HepG2 (cell line): ENCODE measurements around the gene ATG9A. TPM values are rescaled to one million over a fixed set of nuclear protein-coding genes. Genes with fewer than 3 reads are reported as not detected.
A peak's percentile ranks its signal among the peaks of the same experiment; 100 is the strongest.

Experiments
- CBX5 ChIP-seq: sonication (generic); formaldehyde crosslinking; IDR thresholded peaks from 2 replicates; pipeline ENCODE4 v1.4.0; 2020; ENCODE audit warnings: missing genetic modification reagents, borderline replicate concordance
- FOXK2 ChIP-seq: fragments of 450-650 bp; IDR thresholded peaks from 2 replicates; pipeline ENCODE4 v1.6.1; 2016
- FOXO1 ChIP-seq: sonication (generic); formaldehyde crosslinking; IDR thresholded peaks from 2 replicates; pipeline ENCODE4 v1.4.0; 2020; ENCODE audit warnings: missing genetic modification reagents
- MXI1 ChIP-seq: IDR thresholded peaks from 3 replicates; pipeline ENCODE4 v1.6.1; 2012; ENCODE audit warnings: low read depth, low read length, inconsistent platforms, borderline replicate concordance
- NFE2 ChIP-seq: sonication (generic); formaldehyde crosslinking; IDR thresholded peaks from 2 replicates; pipeline ENCODE4 v1.4.0; 2020; ENCODE audit warnings: missing genetic modification reagents
- PITX1 ChIP-seq: sonication (generic); formaldehyde crosslinking; IDR thresholded peaks from 2 replicates; pipeline ENCODE4 v1.5.1; 2020; ENCODE audit warnings: mild to moderate bottlenecking, missing genetic modification reagents
- TGIF2 ChIP-seq: IDR thresholded peaks from 2 replicates; pipeline ENCODE4 v1.6.1; 2016; ENCODE audit warnings: control low read depth, missing compliant biosample characterization
- ZFYVE20 ChIP-seq: sonication (generic); formaldehyde crosslinking; IDR thresholded peaks from 2 replicates; pipeline ENCODE4 v1.8.0; 2023; ENCODE audit warnings: low read depth, mild to moderate bottlenecking, moderate library complexity, missing genetic modification reagents, borderline replicate concordance
- ZNF33B ChIP-seq: sonication (generic); formaldehyde crosslinking; IDR thresholded peaks from 2 replicates; pipeline ENCODE4 v1.5.1; 2020; ENCODE audit warnings: mild to moderate bottlenecking, missing genetic modification reagents
- ZNF446 ChIP-seq: sonication (generic); formaldehyde crosslinking; IDR thresholded peaks from 2 replicates; pipeline ENCODE4 v1.5.0; 2020; ENCODE audit warnings: mild to moderate bottlenecking, missing genetic modification reagents
- ZNF788 ChIP-seq: sonication (generic); formaldehyde crosslinking; IDR thresholded peaks from 2 replicates; pipeline ENCODE4 v1.5.0; 2020; ENCODE audit warnings: mild to moderate bottlenecking, missing genetic modification reagents, borderline replicate concordance
- polyA plus RNA-seq, 8 experiments: library from polyadenylated mRNA; depleted of rRNA in 3 of 8; stranded (reverse) in 7 of 8; unstranded in 1 of 8; fragments of >200 nt; fragmentation: Illumina TruSeq in 4 of 8; extraction: Trizol in 4 of 8; gene quantifications; 2 replicates each; pipeline versions ENCODE4 v1.2.1 to v1.2.3, GENCODE V29; 2011 to 2016; ENCODE audit warnings: low read depth in 4 of 8, missing spikeins in 1 of 8, mixed read lengths in 1 of 8; ENCODE audit not compliant: insufficient read depth in 1 of 8
- total RNA-seq, 5 experiments: library from RNA; depleted of rRNA; stranded (reverse); fragments of >200 nt; fragmentation: Illumina TruSeq; extraction: Trizol; gene quantifications; 2 replicates each; pipeline ENCODE4 v1.2.3, GENCODE V29; 2016; ENCODE audit warnings: low read depth in 1 of 5
- TF ChIP-seq, protein P1 (sequence below): sonication (generic); formaldehyde crosslinking; IDR thresholded peaks from 2 replicates; pipeline ENCODE4 v1.4.0; 2020; ENCODE audit warnings: missing genetic modification reagents
- TF ChIP-seq, protein P2 (sequence below): sonication (generic); formaldehyde crosslinking; IDR thresholded peaks from 2 replicates; pipeline ENCODE4 v1.5.0; 2020; ENCODE audit warnings: missing genetic modification reagents
- TF ChIP-seq, protein P3 (sequence below): sonication (generic); IDR thresholded peaks from 2 replicates; pipeline ENCODE4 v1.6.1; 2016; ENCODE audit warnings: low read depth, borderline replicate concordance
- TF ChIP-seq, protein P4 (sequence below), 2 experiments: IDR thresholded peaks; 2 replicates each; pipeline ENCODE4 v1.6.1; 2011 to 2012; ENCODE audit warnings: low read length in 2 of 2, borderline replicate concordance in 1 of 2, low read depth in 1 of 2, mild to moderate bottlenecking in 1 of 2, moderate library complexity in 1 of 2
- TF ChIP-seq, protein P5 (sequence below): sonication (generic); formaldehyde crosslinking; IDR thresholded peaks from 2 replicates; pipeline ENCODE4 v1.5.0; 2020; ENCODE audit warnings: missing genetic modification reagents
- TF ChIP-seq, protein P6 (sequence below): sonication (generic); formaldehyde crosslinking; IDR thresholded peaks from 2 replicates; pipeline ENCODE4 v1.4.0; 2020; ENCODE audit warnings: missing genetic modification reagents

ATG9A gene
- total and polyA plus RNA-seq, 2 of the 13 experiments (the other 11 are each of a cell fraction or from before 2014, with no cell fraction given) = 35.0 to 131 TPM

DNA sequence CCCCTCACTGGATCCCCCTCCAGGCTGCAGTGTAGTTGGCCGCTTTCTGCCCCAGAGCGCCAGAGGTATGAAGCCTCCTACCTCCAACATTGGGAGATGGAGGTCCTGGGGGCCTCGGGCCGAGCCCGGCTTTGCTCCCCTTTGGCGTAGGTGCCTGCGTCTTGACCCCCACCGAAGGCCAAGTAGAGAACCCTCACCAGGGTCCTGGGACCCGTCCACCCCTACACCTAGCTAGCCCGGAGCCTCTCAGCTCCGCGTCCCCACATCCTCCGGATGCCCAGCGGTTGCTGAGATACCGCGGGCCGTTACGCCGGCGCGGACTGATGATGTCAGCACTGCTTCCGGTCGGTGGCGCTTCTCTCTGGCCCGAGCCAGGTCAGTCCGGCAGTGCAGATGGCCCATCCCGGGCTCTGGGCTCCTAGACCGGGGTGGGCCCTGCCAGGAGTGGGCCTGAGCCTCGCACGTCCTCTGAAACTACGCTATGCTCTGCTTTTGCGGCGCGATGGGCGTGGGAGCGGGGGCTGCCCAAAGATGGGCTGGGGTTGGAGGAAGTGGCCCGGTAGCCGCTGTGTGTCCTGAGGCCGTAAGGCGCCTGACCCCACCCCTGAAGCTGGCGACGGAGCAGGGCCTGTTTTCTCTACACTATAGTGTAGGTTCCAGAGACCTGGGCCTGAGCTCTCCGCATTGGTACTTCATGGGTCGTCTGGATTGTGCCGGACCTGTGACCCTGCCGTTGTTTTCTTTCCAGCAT, 15.9 kb upstream of the ATG9A start, which contains the start of the genes GLB1L and STK16 (continued):
- TF ChIP-seq ZNF788 (CRISPR knock-in tag) (peak; percentile 93; the same call in 1 of the 2 replicates), ZNF446 (peak; percentile 37; the same call in 1 of the 2 replicates), ZNF33B (CRISPR knock-in tag) (no peak; the same call in 1 of the 2 replicates), FOXK2 (no peak), TGIF2 (CRISPR knock-in tag) (peak; percentile 94), ZFYVE20 (CRISPR knock-in tag) (no peak), FOXO1 (CRISPR knock-in tag) (peak; percentile 9; the same call in 1 of the 2 replicates), NFE2 (CRISPR knock-in tag) (no peak), CBX5 (peak; percentile 79; the same call in 1 of the 2 replicates), MXI1 (peak; percentile 94), PITX1 (CRISPR knock-in tag) (peak; percentile 55; the same call in 1 of the 2 replicates)
- TF ChIP-seq, protein P1, sequence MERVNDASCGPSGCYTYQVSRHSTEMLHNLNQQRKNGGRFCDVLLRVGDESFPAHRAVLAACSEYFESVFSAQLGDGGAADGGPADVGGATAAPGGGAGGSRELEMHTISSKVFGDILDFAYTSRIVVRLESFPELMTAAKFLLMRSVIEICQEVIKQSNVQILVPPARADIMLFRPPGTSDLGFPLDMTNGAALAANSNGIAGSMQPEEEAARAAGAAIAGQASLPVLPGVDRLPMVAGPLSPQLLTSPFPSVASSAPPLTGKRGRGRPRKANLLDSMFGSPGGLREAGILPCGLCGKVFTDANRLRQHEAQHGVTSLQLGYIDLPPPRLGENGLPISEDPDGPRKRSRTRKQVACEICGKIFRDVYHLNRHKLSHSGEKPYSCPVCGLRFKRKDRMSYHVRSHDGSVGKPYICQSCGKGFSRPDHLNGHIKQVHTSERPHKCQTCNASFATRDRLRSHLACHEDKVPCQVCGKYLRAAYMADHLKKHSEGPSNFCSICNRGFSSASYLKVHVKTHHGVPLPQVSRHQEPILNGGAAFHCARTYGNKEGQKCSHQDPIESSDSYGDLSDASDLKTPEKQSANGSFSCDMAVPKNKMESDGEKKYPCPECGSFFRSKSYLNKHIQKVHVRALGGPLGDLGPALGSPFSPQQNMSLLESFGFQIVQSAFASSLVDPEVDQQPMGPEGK (CRISPR knock-in tag) = peak; percentile 82
- TF ChIP-seq, protein P2, sequence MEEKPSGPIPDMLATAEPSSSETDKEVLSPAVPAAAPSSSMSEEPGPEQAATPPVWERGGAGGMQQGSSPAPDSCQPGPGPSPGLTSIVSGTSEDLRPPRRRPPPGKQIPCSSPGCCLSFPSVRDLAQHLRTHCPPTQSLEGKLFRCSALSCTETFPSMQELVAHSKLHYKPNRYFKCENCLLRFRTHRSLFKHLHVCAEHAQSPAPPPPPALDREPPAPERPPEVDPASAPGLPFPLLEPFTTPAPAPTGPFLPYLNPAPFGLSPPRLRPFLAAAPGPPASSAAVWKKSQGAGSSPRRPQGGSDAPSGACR (CRISPR knock-in tag) = no peak; the same call in 1 of the 2 replicates
- TF ChIP-seq, protein P3, sequence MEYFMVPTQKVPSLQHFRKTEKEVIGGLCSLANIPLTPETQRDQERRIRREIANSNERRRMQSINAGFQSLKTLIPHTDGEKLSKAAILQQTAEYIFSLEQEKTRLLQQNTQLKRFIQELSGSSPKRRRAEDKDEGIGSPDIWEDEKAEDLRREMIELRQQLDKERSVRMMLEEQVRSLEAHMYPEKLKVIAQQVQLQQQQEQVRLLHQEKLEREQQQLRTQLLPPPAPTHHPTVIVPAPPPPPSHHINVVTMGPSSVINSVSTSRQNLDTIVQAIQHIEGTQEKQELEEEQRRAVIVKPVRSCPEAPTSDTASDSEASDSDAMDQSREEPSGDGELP = no peak
- TF ChIP-seq, protein P4, sequence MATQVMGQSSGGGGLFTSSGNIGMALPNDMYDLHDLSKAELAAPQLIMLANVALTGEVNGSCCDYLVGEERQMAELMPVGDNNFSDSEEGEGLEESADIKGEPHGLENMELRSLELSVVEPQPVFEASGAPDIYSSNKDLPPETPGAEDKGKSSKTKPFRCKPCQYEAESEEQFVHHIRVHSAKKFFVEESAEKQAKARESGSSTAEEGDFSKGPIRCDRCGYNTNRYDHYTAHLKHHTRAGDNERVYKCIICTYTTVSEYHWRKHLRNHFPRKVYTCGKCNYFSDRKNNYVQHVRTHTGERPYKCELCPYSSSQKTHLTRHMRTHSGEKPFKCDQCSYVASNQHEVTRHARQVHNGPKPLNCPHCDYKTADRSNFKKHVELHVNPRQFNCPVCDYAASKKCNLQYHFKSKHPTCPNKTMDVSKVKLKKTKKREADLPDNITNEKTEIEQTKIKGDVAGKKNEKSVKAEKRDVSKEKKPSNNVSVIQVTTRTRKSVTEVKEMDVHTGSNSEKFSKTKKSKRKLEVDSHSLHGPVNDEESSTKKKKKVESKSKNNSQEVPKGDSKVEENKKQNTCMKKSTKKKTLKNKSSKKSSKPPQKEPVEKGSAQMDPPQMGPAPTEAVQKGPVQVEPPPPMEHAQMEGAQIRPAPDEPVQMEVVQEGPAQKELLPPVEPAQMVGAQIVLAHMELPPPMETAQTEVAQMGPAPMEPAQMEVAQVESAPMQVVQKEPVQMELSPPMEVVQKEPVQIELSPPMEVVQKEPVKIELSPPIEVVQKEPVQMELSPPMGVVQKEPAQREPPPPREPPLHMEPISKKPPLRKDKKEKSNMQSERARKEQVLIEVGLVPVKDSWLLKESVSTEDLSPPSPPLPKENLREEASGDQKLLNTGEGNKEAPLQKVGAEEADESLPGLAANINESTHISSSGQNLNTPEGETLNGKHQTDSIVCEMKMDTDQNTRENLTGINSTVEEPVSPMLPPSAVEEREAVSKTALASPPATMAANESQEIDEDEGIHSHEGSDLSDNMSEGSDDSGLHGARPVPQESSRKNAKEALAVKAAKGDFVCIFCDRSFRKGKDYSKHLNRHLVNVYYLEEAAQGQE (IDR thresholded peaks at IDR 0.05; ENCODE audit: borderline replicate concordance in 1 of 2, low read depth in 1 of 2, low read length in 2 of 2) = peak in 1 of 2 experiments; percentile 28; a peak in 1 of 4 replicates
- TF ChIP-seq, protein P5, sequence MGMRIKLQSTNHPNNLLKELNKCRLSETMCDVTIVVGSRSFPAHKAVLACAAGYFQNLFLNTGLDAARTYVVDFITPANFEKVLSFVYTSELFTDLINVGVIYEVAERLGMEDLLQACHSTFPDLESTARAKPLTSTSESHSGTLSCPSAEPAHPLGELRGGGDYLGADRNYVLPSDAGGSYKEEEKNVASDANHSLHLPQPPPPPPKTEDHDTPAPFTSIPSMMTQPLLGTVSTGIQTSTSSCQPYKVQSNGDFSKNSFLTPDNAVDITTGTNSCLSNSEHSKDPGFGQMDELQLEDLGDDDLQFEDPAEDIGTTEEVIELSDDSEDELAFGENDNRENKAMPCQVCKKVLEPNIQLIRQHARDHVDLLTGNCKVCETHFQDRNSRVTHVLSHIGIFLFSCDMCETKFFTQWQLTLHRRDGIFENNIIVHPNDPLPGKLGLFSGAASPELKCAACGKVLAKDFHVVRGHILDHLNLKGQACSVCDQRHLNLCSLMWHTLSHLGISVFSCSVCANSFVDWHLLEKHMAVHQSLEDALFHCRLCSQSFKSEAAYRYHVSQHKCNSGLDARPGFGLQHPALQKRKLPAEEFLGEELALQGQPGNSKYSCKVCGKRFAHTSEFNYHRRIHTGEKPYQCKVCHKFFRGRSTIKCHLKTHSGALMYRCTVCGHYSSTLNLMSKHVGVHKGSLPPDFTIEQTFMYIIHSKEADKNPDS (CRISPR knock-in tag) = no peak
- TF ChIP-seq, protein P6, sequence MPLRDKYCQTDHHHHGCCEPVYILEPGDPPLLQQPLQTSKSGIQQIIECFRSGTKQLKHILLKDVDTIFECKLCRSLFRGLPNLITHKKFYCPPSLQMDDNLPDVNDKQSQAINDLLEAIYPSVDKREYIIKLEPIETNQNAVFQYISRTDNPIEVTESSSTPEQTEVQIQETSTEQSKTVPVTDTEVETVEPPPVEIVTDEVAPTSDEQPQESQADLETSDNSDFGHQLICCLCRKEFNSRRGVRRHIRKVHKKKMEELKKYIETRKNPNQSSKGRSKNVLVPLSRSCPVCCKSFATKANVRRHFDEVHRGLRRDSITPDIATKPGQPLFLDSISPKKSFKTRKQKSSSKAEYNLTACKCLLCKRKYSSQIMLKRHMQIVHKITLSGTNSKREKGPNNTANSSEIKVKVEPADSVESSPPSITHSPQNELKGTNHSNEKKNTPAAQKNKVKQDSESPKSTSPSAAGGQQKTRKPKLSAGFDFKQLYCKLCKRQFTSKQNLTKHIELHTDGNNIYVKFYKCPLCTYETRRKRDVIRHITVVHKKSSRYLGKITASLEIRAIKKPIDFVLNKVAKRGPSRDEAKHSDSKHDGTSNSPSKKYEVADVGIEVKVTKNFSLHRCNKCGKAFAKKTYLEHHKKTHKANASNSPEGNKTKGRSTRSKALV (CRISPR knock-in tag) = peak; percentile 64; the same call in 1 of the 2 replicates
